Measurements from ENCODE around the gene PROM1.

DNA sequence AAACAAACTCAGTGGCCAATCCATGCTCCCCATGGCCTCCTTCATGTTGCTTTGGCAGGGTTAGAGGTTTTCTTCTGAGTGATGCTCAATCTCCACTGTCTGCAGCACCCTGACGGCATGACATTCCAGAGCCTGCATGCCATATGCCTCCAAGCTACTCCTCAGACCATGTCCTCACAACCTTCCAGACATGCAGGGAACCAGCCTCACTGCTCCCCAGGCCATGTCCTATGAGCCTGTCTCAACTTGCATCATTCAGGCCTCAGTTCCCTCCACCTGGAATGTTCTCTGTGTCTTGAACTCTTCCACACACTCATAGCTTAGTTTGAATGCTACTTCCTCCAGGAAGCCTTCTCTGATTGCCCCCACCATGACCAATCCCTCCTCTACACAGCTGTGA lies 18.8 kb downstream of the PROM1 start:
- no peak for TF ChIP-seq POLR2A (IDR thresholded peaks at IDR 0.05)
- TF ChIP-seq, protein P1, sequence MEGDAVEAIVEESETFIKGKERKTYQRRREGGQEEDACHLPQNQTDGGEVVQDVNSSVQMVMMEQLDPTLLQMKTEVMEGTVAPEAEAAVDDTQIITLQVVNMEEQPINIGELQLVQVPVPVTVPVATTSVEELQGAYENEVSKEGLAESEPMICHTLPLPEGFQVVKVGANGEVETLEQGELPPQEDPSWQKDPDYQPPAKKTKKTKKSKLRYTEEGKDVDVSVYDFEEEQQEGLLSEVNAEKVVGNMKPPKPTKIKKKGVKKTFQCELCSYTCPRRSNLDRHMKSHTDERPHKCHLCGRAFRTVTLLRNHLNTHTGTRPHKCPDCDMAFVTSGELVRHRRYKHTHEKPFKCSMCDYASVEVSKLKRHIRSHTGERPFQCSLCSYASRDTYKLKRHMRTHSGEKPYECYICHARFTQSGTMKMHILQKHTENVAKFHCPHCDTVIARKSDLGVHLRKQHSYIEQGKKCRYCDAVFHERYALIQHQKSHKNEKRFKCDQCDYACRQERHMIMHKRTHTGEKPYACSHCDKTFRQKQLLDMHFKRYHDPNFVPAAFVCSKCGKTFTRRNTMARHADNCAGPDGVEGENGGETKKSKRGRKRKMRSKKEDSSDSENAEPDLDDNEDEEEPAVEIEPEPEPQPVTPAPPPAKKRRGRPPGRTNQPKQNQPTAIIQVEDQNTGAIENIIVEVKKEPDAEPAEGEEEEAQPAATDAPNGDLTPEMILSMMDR (IDR thresholded peaks at IDR 0.05), result no peak
